MM.1S (cell line): Measurements from ENCODE around the gene ZNF775.

ENCODE experiments used
- CTCF ChIP-seq: fragments of 300-600 bp; sonication (generic); IDR thresholded peaks from 2 replicates; pipeline ENCODE4 v1.5.1; 2016; ENCODE audit warnings: antibody characterized with exemption, low read length, mixed read lengths
- EZH2 ChIP-seq: fragments of 300-600 bp; sonication (generic); optimal IDR thresholded peaks from 2 replicates; pipeline ENCODE3; 2017; ENCODE audit warnings: low read depth, mild to moderate bottlenecking, antibody characterized with exemption, low read length, mixed read lengths

- TF ChIP-seq CTCF, result no peak
- TF ChIP-seq EZH2, result no peak
Measured at GRCh38 chr7:150372271-150373048, 6.7 kb upstream of the ZNF775 start.
